ENCODE measurements around the gene PIGS. TPM values are rescaled to one million over a fixed set of nuclear protein-coding genes. Genes with fewer than 3 reads are reported as not detected.

The PIGS gene
- total RNA-seq, 1 experiment from 2014 or later = 45.8 TPM

DNA sequence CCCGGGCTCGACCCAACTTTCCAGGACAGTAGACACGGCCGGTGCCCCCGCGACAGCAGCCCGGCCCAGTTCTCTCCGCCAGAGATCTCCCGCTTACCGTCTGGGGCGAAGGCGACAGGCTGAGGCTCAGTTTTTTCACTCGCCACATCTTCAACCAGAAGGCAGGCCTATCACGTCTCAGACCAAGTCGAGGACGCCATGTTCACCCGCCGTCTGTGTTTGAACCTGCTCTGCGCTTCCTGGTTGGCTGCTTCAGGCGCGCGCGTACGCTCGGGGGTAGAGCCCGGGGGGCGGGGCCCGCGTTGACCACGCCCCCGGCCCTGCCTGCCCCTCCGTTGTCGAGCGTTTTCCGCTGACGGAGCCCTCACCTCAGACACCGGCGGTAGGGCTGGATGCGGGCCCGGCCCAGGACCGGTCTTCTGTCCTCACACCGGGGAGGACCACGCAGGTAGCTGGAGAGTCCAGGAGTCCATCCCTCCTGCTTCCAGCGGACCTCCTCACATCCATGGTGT lies 27.5 kb upstream of the PIGS start, which contains the start of gene SPAG5:
SPAG5 (minus strand) TSS at position 227 of the 512 bp plus-strand sequence; CDS start at position 148, 79 bp downstream.
- Histone ChIP-seq H4K20me1 (ENCODE audit: insufficient read depth) (no peaks in the 10 kb centered on the region), H3K27me3 (ENCODE audit: insufficient read depth, low read length) (no peaks in the 10 kb centered on the region), H3K9me2 (ENCODE audit: insufficient read depth) (no peaks in the 10 kb centered on the region), H3K9me3 (ENCODE audit: control insufficient read depth in 1 of 2, insufficient read depth in 1 of 2, low read depth in 1 of 2, low read length in 2 of 2) (no peaks in the 10 kb centered on the region), H3K27ac (ENCODE audit: low read depth, low read length) (peak within 1 kb of the TSS; percentile 80), H3K4me2 (ENCODE audit: low read length) (peak within 1 kb of the TSS; percentile 97), H3K4me3 (replicated peaks in 1 of 2; ENCODE audit: low read depth in 1 of 2, low read length in 2 of 2) (peak within 1 kb of the TSS; percentile 93 to 97), H2AFZ (ENCODE audit: low read depth, low read length, poor library complexity, severe bottlenecking) (no peak within 1 kb of the TSS), H3K79me2 (ENCODE audit: insufficient read depth, low read length) (peaks cover 37% of the 10 kb centered on the region), H3K4me1 (ENCODE audit: control insufficient read depth in 1 of 2, insufficient read depth in 2 of 2, low read length in 2 of 2) (peaks cover 4 to 22% of the 10 kb centered on the region in 2 experiments; a peak in 2 of 4 replicates), H3K36me3 (ENCODE audit: control insufficient read depth in 1 of 2, insufficient read depth in 2 of 2, low read length in 2 of 2) (peaks cover 0 to 4% of the 10 kb centered on the region in 2 experiments; a peak in 2 of 4 replicates), H3K9ac (ENCODE audit: low read length) (peak within 1 kb of the TSS; percentile 92)
- RAD21 ChIA-PET (ENCODE audit: low non-redundant PET in 1 of 2, low total read pairs in 2 of 2, uncharacterized antibody in 2 of 2, unreplicated experiment in 2 of 2) = no interaction called here
- DNase-seq (ENCODE audit: low read depth, low spot score) (peak; percentile 81), ATAC-seq (peak; percentile 91)
- intact Hi-C loops (cut with micrococcal nuclease) = no loop called here
- no TSS peak for BruUV-seq (replicated peaks)
- CTCF ChIA-PET = interaction anchor here (0.8 to 1.1 kb wide), 3 partner anchors 12 to 48 kb away, joined by 3 to 4 read pairs (median 3); no protein-coding TSS in a partner anchor
- POLR2A ChIA-PET = interaction anchor here (0.7 to 1.1 kb wide), 2 partner anchors 27 to 121 kb away, joined by 3 to 5 read pairs; partner anchors contain the start of genes PIGS and RPL23A
- TF ChIP-seq, protein P1, sequence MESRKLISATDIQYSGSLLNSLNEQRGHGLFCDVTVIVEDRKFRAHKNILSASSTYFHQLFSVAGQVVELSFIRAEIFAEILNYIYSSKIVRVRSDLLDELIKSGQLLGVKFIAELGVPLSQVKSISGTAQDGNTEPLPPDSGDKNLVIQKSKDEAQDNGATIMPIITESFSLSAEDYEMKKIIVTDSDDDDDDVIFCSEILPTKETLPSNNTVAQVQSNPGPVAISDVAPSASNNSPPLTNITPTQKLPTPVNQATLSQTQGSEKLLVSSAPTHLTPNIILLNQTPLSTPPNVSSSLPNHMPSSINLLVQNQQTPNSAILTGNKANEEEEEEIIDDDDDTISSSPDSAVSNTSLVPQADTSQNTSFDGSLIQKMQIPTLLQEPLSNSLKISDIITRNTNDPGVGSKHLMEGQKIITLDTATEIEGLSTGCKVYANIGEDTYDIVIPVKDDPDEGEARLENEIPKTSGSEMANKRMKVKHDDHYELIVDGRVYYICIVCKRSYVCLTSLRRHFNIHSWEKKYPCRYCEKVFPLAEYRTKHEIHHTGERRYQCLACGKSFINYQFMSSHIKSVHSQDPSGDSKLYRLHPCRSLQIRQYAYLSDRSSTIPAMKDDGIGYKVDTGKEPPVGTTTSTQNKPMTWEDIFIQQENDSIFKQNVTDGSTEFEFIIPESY (IDR thresholded peaks at IDR 0.05; ENCODE audit: extremely low read depth, insufficient replicate concordance, low read length) = no peak
- TF ChIP-seq POLR2AphosphoS5 (IDR thresholded peaks at IDR 0.05; ENCODE audit: low read depth, low read length) (peak; percentile 78), SP1 (IDR thresholded peaks at IDR 0.05; ENCODE audit: low read depth) (peak; percentile 74), SIN3A (IDR thresholded peaks at IDR 0.05; ENCODE audit: low read depth) (peak; percentile 58), ZNF274 (IDR thresholded peaks at IDR 0.05; ENCODE audit: low read depth, low read length) (no peak), CEBPB (IDR thresholded peaks at IDR 0.05; ENCODE audit: low read depth) (no peak), ZFX (IDR thresholded peaks at IDR 0.05) (peak; percentile 62), EGR1 (IDR thresholded peaks at IDR 0.05; ENCODE audit: low read depth) (no peak), FOSL1 (IDR thresholded peaks at IDR 0.05; ENCODE audit: low read depth) (no peak), EZH2 (IDR thresholded peaks at IDR 0.05) (no peak), TCF7L2 (IDR thresholded peaks at IDR 0.05; ENCODE audit: borderline replicate concordance, extremely low read depth, insufficient read depth, insufficient read length) (peak; percentile 73), RAD21 (IDR thresholded peaks at IDR 0.05; ENCODE audit: low read depth) (no peak), EZH2phosphoT487 (IDR thresholded peaks at IDR 0.05; ENCODE audit: borderline replicate concordance) (no peak), SRF (IDR thresholded peaks at IDR 0.05; ENCODE audit: low read depth) (no peak), ELF1 (IDR thresholded peaks at IDR 0.05; ENCODE audit: borderline replicate concordance, low read depth) (no peak; the same call in 1 of the 2 replicates), YY1 (IDR thresholded peaks at IDR 0.05; ENCODE audit: extremely low read depth, insufficient replicate concordance, low read depth, low read length) (peak; percentile 86)
- TF ChIP-seq, protein P2, sequence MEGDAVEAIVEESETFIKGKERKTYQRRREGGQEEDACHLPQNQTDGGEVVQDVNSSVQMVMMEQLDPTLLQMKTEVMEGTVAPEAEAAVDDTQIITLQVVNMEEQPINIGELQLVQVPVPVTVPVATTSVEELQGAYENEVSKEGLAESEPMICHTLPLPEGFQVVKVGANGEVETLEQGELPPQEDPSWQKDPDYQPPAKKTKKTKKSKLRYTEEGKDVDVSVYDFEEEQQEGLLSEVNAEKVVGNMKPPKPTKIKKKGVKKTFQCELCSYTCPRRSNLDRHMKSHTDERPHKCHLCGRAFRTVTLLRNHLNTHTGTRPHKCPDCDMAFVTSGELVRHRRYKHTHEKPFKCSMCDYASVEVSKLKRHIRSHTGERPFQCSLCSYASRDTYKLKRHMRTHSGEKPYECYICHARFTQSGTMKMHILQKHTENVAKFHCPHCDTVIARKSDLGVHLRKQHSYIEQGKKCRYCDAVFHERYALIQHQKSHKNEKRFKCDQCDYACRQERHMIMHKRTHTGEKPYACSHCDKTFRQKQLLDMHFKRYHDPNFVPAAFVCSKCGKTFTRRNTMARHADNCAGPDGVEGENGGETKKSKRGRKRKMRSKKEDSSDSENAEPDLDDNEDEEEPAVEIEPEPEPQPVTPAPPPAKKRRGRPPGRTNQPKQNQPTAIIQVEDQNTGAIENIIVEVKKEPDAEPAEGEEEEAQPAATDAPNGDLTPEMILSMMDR (IDR thresholded peaks at IDR 0.05 in 2 of 3, conservative IDR thresholded peaks at IDR 0.05 in 1 of 3; ENCODE audit: borderline replicate concordance in 1 of 3, insufficient read depth in 1 of 3, low read depth in 2 of 3, low read length in 2 of 3) = no peak
- TF ChIP-seq, protein P3, sequence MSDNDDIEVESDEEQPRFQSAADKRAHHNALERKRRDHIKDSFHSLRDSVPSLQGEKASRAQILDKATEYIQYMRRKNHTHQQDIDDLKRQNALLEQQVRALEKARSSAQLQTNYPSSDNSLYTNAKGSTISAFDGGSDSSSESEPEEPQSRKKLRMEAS (IDR thresholded peaks at IDR 0.05) = peak; percentile 59; the same call in 1 of the 2 replicates
- TF ChIP-seq, protein P4, sequence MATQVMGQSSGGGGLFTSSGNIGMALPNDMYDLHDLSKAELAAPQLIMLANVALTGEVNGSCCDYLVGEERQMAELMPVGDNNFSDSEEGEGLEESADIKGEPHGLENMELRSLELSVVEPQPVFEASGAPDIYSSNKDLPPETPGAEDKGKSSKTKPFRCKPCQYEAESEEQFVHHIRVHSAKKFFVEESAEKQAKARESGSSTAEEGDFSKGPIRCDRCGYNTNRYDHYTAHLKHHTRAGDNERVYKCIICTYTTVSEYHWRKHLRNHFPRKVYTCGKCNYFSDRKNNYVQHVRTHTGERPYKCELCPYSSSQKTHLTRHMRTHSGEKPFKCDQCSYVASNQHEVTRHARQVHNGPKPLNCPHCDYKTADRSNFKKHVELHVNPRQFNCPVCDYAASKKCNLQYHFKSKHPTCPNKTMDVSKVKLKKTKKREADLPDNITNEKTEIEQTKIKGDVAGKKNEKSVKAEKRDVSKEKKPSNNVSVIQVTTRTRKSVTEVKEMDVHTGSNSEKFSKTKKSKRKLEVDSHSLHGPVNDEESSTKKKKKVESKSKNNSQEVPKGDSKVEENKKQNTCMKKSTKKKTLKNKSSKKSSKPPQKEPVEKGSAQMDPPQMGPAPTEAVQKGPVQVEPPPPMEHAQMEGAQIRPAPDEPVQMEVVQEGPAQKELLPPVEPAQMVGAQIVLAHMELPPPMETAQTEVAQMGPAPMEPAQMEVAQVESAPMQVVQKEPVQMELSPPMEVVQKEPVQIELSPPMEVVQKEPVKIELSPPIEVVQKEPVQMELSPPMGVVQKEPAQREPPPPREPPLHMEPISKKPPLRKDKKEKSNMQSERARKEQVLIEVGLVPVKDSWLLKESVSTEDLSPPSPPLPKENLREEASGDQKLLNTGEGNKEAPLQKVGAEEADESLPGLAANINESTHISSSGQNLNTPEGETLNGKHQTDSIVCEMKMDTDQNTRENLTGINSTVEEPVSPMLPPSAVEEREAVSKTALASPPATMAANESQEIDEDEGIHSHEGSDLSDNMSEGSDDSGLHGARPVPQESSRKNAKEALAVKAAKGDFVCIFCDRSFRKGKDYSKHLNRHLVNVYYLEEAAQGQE (IDR thresholded peaks at IDR 0.05; ENCODE audit: low read depth) = no peak
